Medulla oblongata (tissue), 1 donor: ENCODE data around the gene UBE2Q2.
"Not testable (repeated sequence)": the region's sequence is repeated elsewhere in the genome, so short reads cannot be mapped to it uniquely, and the experiment has no call there.

Source experiments
- DNase-seq: peaks from one replicate; pipeline ENCODE4 v3.0.0-alpha.2; 2015; ENCODE audit errors: extremely low spot score

Gene UBE2Q2

DNA sequence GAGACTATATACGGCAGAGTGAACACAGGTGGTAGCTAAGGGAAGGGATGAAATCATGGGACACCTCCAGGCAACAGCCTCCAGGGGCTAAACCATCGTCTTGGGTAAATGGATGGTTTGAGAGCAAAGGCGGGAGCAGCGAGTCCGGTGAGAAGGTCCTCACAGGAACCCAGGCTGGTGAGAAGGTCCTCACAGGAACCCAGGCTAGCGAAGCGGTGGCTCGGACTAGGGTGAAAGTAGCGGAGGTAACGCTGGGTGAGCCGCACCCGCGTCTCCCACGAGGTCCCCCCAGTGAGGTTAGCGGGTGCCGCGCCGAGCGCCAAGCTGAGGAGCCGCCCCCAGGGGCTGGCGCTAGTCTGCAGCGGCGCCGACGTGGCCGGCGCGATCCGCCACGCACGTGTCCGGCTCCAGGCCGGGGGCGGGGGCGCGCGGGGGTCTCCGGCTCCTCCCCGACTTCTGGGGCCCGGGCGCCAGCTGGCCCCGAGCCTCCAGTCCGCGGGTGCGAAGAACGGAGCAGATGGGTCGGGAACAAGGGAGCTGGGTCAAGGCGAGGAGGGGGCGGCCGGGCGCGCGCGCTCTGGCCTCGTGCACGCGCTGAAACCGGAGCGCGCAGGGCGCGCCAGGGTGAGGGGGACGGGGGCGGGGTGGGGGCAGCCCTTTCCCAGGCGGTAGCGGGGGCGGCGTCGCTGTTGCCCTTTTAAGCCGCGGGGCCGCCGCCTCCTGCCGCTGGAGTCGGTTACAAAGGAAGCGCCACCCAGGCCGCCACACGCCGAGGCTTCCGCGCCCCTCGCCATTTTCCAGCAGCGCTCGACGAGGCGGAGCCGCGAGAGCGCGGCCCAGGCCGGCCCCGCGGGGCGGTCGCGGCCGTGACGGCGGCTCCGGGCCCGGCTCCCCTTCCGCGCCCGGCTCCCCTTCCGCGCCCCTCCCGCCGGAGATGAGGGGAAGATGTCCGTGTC, at the start of gene UBE2Q2:
Gene UBE2Q2 (plus strand): TSS at position 726 of the 956 bp plus-strand sequence. CDS start 220 bp downstream, at position 946.
- DNase-seq: peak; percentile 55

DNA sequence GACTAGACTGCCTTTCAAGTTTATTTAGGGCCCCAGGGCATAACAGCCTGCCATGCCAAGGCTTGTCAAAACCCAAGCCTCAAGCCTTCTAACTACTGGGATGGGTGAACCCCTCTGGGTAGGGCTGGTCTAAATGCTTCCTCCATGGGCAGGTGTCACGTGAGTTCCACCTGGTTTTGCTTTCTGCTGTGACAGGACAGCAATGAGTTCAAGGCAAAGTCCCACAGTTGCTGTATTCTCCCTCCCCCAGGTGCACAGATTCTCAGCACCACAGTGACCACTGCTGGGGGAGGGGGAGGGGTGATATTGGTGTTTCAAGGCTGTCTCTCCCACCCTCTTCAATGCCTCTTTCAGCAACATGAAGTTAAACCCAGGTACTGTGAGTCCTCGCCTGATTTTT, 46.9 kb upstream of the UBE2Q2 start:
- DNase-seq: no peak

GRCh38 chr15:75797146-75797545, 46.1 kb upstream of the UBE2Q2 start:
- DNase-seq: not testable (repeated sequence)

- DNase-seq: no peak
Measured at GRCh38 chr15:75799190-75799589, 44.1 kb upstream of the UBE2Q2 start.

GRCh38 chr15:75800409-75800808, 42.8 kb upstream of the UBE2Q2 start:
- not testable (repeated sequence) for DNase-seq

- peak; percentile 74 for DNase-seq
Measured at GRCh38 chr15:75801859-75802593, 41.2 kb upstream of the UBE2Q2 start.

GRCh38 chr15:75807486-75807885, 35.8 kb upstream of the UBE2Q2 start:
- DNase-seq: not testable (repeated sequence)

DNA sequence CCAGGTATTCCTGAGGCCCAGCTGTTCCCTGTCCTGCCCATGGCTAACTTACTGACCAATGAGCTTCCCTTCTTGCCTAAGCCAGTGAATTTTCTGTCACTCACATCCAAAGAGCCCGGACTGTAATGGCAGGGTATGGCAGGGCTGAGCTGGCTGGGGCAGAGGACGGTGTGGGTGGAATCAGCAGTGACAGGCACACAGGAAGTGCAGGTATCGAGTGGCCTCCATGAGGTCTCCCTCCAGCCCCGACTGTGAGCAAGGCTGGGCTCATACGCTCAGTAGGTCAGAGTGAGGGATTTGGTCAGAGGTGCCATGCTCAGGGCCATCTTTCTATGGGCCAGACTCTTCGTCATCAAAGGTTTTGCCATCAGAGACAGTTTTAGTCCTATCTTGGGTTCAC, 35.2 kb upstream of the UBE2Q2 start:
- DNase-seq: not testable (repeated sequence)

DNA sequence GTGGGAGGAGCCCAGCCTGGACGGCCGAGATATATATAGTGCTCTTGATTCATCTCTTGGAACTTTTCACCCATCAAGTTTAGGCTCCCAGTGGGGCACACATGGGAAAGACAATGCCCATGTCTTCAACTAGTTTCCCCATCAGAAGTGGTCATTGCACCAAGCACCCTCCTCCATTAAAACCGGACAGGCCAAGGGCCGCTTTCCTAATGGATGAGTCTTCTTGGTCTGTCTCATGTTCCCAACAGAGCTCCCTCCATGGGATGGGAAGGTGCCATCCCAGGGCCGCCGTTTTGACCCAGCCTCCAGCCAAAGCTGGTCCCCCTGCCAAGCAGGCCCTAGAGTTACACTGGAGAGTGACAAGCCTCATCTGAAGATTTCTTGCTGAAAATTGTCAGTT, 34.7 kb upstream of the UBE2Q2 start:
- DNase-seq: no peak

- DNase-seq: no peak
Measured at GRCh38 chr15:75809986-75810750, 33.1 kb upstream of the UBE2Q2 start.

- DNase-seq: no peak
Measured at GRCh38 chr15:75810874-75811498, 32.3 kb upstream of the UBE2Q2 start.

GRCh38 chr15:75811626-75812025, 31.6 kb upstream of the UBE2Q2 start:
- DNase-seq: no peak

GRCh38 chr15:75814794-75815193, 28.5 kb upstream of the UBE2Q2 start:
- DNase-seq: no peak

DNA sequence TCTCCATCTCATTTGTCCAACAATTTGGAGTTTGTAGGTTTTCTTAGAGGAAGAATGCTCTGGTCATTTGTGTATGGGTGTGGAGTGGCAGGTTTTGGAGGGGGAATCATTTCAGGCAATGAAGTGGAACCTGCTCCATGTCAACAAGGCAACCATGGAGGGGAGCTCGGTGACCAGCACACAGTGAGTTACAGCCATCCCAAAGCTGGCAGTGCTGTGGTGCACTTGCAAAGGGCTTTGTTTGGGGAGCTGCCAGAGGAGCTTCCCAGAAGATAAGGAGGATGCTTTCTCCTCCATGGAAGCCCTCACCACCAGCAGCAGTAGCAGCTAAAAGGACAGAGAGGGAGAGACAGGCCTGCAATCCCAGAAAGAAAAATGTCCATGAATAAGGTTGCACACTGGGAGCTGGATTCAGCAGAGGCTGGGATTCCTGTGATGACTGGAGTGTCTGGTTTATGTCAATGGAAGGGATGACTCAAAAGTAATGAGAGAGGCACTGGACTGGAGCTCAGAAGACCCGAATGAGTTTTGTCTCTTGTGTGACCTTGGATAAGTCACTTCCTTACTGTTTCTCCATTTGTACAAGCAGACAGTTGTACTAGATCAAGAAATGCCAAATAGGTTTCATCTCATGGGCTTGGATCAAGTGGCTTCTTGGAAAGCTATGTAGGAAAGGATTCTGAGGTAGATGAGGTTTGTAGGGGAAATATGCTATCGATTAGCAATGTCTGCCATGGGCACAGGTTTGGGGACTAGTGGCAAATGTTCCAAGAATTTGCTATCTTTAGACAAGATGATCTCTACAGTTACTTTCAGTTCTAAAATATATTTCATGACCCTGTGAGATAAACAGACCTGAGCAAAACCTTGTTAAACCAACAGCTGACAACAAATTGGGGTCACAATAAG, 27.2 kb upstream of the UBE2Q2 start:
- no peak for DNase-seq

GRCh38 chr15:75817138-75817935, 25.9 kb upstream of the UBE2Q2 start:
- DNase-seq: no peak

- no peak for DNase-seq
Measured at GRCh38 chr15:75820206-75820605, 23.0 kb upstream of the UBE2Q2 start.

DNA sequence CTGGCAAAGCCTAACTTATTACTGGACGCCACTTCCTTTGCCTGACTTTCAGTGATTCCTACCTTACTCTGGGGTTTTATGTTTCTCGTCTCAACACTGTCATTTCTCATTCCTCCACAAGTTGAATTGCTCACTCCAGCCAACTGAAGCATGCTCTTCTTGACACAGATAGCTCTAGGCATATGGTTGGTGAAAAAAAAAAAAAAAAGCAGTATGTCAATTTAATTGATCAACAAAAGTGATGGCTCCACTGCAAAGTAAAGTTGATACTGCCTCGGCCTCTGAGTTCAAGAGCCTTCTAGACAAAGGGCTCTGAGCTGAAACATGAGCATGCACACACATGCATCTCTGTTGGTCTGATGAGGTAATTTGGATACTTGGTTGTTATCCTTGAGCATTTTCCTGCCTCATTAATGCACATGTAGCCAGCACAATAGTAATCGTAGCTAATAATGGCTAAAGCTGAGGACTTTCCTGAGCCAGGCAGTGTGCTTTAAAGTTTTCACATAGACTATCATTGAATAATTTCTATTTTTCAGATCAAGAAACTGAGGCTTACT, 21.4 kb upstream of the UBE2Q2 start:
- DNase-seq: no peak

- no peak for DNase-seq
Measured at GRCh38 chr15:75822685-75823278, 20.5 kb upstream of the UBE2Q2 start.
